GM13976 (cell line): ENCODE results near the gene ABCC6.

ENCODE experiments used
- DNase-seq: peaks from one replicate; pipeline ENCODE4 v3.0.0; 2012; ENCODE audit warnings: low spot score
- CTCF ChIP-seq: IDR thresholded peaks from 2 replicates; pipeline ENCODE4 v1.5.1; 2012; ENCODE audit warnings: borderline replicate concordance, mild to moderate bottlenecking; ENCODE audit not compliant: insufficient read depth; ENCODE audit errors: extremely low read depth, missing control alignments, control extremely low read depth
- in situ Hi-C: fragments of 300-500 bp; cut with MboI; formaldehyde crosslinking; loops from one replicate; pipeline ENCODE4 v1.12.0; 2022; ENCODE audit warnings: low sequenced_read_pairs, mixed read lengths, inconsistent platforms; ENCODE audit not compliant: unreplicated experiment

Gene ABCC6

GRCh38 chr16:16122264-16122663, 101.0 kb downstream of the ABCC6 start:
- DNase-seq, result no peak
- no peak for TF ChIP-seq CTCF
- in situ Hi-C loops, result no loop called here

GRCh38 chr16:16121185-16121727, 102.0 kb downstream of the ABCC6 start:
- TF ChIP-seq CTCF, result no peak
- in situ Hi-C loops, result no loop called here
- no peak for DNase-seq

- in situ Hi-C loops, result no loop called here
- DNase-seq, result no peak
- TF ChIP-seq CTCF, result no peak
These were observed 102.7 kb downstream of the ABCC6 start for GRCh38 chr16:16120382-16121184.

GRCh38 chr16:16120044-16120381, 103.3 kb downstream of the ABCC6 start:
- in situ Hi-C loops, result no loop called here
- no peak for TF ChIP-seq CTCF
- no peak for DNase-seq

- in situ Hi-C loops, result no loop called here
- DNase-seq, result no peak
- TF ChIP-seq CTCF, result no peak
These were observed 105.0 kb downstream of the ABCC6 start for GRCh38 chr16:16118337-16118736.

DNA sequence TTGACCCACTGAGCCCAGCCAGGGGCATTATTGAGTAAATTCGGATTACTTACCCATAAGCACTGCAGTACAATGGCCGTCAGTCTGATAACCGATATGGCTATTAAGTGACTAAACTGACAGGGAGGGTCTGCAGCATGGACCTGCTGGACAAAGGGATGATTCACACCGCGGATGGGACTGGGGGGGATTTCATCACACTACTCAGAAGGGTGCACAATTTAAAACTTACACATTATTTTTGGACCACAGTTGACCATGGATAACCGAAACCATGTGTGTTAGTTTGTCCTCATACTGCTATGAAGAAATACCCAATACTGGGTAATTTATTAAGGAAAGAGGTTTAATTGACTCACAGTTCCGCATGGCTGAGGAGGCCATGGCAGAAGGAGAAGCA, 106.5 kb downstream of the ABCC6 start:
- in situ Hi-C loops, result no loop called here
- no peak for TF ChIP-seq CTCF
- no peak for DNase-seq
